Body of pancreas (tissue), 4 donors: ENCODE data around the gene FAM120B. TPM values are rescaled to one million over a fixed set of nuclear protein-coding genes. Genes with fewer than 3 reads are reported as not detected.
A peak's percentile ranks its signal among the peaks of the same experiment; 100 is the strongest.

Source experiments
- ATAC-seq: fragments of 150-250 bp; one replicate; pipeline ENCODE4 v1.9.1; 2016
- DNase-seq, 4 donors: peaks; one replicate each; pipeline ENCODE4 v3.0.0-alpha.2; 2019
- H3K27ac ChIP-seq, 4 donors: fragments of 200-600 bp; sonication (generic); 1 replicate in 3 of 4; 2 replicates in 1 of 4; pipeline versions ENCODE4 v1.5.1 to v1.6.1; 2016 to 2019; ENCODE audit warnings: mild to moderate bottlenecking in 1 of 4, mixed read lengths in 1 of 4, moderate library complexity in 1 of 4
- H3K27me3 ChIP-seq, 2 donors: fragments of 200-600 bp; sonication (generic); one replicate each; pipeline ENCODE4 v1.6.0; 2016; ENCODE audit warnings: mild to moderate bottlenecking in 1 of 2
- H3K36me3 ChIP-seq, 2 donors: fragments of 200-600 bp; sonication (generic); replicated peaks in 1 of 2; 2 replicates each; pipeline ENCODE4 v1.5.1; 2016; ENCODE audit warnings: low read depth in 2 of 2; ENCODE audit not compliant: insufficient read depth in 1 of 2
- H3K4me1 ChIP-seq: fragments of 200-600 bp; sonication (generic); one replicate; pipeline ENCODE4 v1.6.0; 2016
- H3K4me3 ChIP-seq, 2 donors: fragments of 200-600 bp; sonication (generic); 1 replicate in 1 of 2; 2 replicates in 1 of 2; pipeline ENCODE4 v1.5.1; 2016 to 2019
- H3K9me3 ChIP-seq, 3 donors: fragments of 200-600 bp; sonication (generic); 1 replicate in 2 of 3; 2 replicates in 1 of 3; pipeline ENCODE4 v1.5.1; 2016
- CTCF ChIP-seq, 7 experiments: fragments of 450-650 bp in 4 of 7; fragments of 200-600 bp in 3 of 7; sonication (generic) in 3 of 7; IDR thresholded peaks; one replicate each; pipeline ENCODE4 v1.5.1; 2016 to 2019; ENCODE audit warnings: antibody characterized with exemption in 7 of 7
- POLR2A ChIP-seq, 3 donors: fragments of 450-650 bp; IDR thresholded peaks; one replicate each; pipeline ENCODE4 v1.6.1; 2016; ENCODE audit warnings: antibody characterized with exemption in 3 of 3, mild to moderate bottlenecking in 2 of 3
- WGBS, 2 donors: methylation state at CpG; one replicate each; pipeline ENCODE4 v1.1.5; 2017; 5-methylcytosine and 5-hydroxymethylcytosine counted together
- intact Hi-C: fragments of 100-400 bp; cut with DNase I; formaldehyde crosslinking; loops from one replicate; pipeline ENCODE4 v1.15.1; 2023
- total RNA-seq, 2 donors: library from RNA; depleted of rRNA; stranded (reverse); fragments of >200 nt; gene quantifications; one replicate each; pipeline ENCODE4 v1.1.0, GENCODE V29; 2016

Gene FAM120B
- total RNA-seq, 2 donors from 2014 or later, result 15.6 to 29.0 TPM

- TF ChIP-seq CTCF (IDR thresholded peaks at IDR 0.05) (no peak), POLR2A (IDR thresholded peaks at IDR 0.05) (no peak)
- no peak for DNase-seq
Observed at GRCh38 chr6:170378502-170378901, 71.9 kb downstream of the FAM120B start.

GRCh38 chr6:170381562-170381961, 75.0 kb downstream of the FAM120B start:
- no peak for ATAC-seq
- intact Hi-C loops, result no loop called here
- no peak for DNase-seq
- TF ChIP-seq CTCF (IDR thresholded peaks at IDR 0.05) (no peak), POLR2A (IDR thresholded peaks at IDR 0.05) (no peak)
- Histone ChIP-seq H3K9me3 (no peaks in the 10 kb centered on the region), H3K27ac (no peak overlapping the region), H3K27me3 (no peaks in the 10 kb centered on the region), H3K4me3 (no peak overlapping the region), H3K36me3 (no peaks in the 10 kb centered on the region), H3K4me1 (no peaks in the 10 kb centered on the region)

More at GRCh38 chr6:170378502-170378901, 71.9 kb downstream of the FAM120B start:
- no peak for ATAC-seq
- Histone ChIP-seq H3K4me1 (no peaks in the 10 kb centered on the region), H3K36me3 (no peaks in the 10 kb centered on the region), H3K27me3 (no peaks in the 10 kb centered on the region), H3K27ac (no peak overlapping the region), H3K4me3 (no peak overlapping the region), H3K9me3 (no peaks in the 10 kb centered on the region)
- 76 to 77% methylated on average over 10 of the region's 10 CpGs for WGBS, 2 donors
- intact Hi-C loops, result no loop called here

- Histone ChIP-seq H3K27me3 (no peaks in the 10 kb centered on the region), H3K4me1 (no peaks in the 10 kb centered on the region), H3K9me3 (no peaks in the 10 kb centered on the region), H3K4me3 (no peak overlapping the region), H3K27ac (no peak overlapping the region), H3K36me3 (peaks cover 0 to 2% of the 10 kb centered on the region in 2 donors)
- intact Hi-C loops, result no loop called here
- ATAC-seq (no peak), DNase-seq (no peak)
- TF ChIP-seq POLR2A (IDR thresholded peaks at IDR 0.05), result no peak
- no peak for TF ChIP-seq CTCF (IDR thresholded peaks at IDR 0.05)
- WGBS, 2 donors, result 84 to 86% methylated on average over 8 of the region's 8 CpGs
Observed at GRCh38 chr6:170383466-170384035, 77.0 kb downstream of the FAM120B start.

GRCh38 chr6:170385506-170385905, 78.9 kb downstream of the FAM120B start:
- H3K9me3 ChIP-seq, result no peaks in the 10 kb centered on the region
- no peak overlapping the region for H3K27ac ChIP-seq
- WGBS, 2 donors, result 83 to 85% methylated on average over 5 of the region's 5 CpGs
- DNase-seq (no peak), ATAC-seq (no peak)
- TF ChIP-seq CTCF (IDR thresholded peaks at IDR 0.05) (no peak), POLR2A (IDR thresholded peaks at IDR 0.05) (no peak)
- H3K4me3 ChIP-seq, result no peak overlapping the region
- intact Hi-C loops, result no loop called here
- no peaks in the 10 kb centered on the region for H3K4me1 ChIP-seq
- peaks cover 0 to 4% of the 10 kb centered on the region in 2 donors for H3K36me3 ChIP-seq
- H3K27me3 ChIP-seq, result no peaks in the 10 kb centered on the region

- 92 to 93% methylated on average over 8 of the region's 8 CpGs for WGBS, 2 donors
- intact Hi-C loops, result no loop called here
- Histone ChIP-seq H3K9me3 (no peaks in the 10 kb centered on the region), H3K4me1 (no peaks in the 10 kb centered on the region), H3K4me3 (no peak overlapping the region), H3K27me3 (no peaks in the 10 kb centered on the region), H3K27ac (no peak overlapping the region), H3K36me3 (peaks cover 0 to 9% of the 10 kb centered on the region in 2 donors)
- no peak for TF ChIP-seq POLR2A (IDR thresholded peaks at IDR 0.05)
- no peak for TF ChIP-seq CTCF (IDR thresholded peaks at IDR 0.05)
- DNase-seq (peak in 1 of 4 donors; percentile 13), ATAC-seq (no peak)
Observed at GRCh38 chr6:170388113-170388512, 81.6 kb downstream of the FAM120B start.
